Astrocyte (in vitro differentiated cells and primary cell): ENCODE results near the gene KRT7. TPM values are rescaled to one million over a fixed set of nuclear protein-coding genes. Genes with fewer than 3 reads are reported as not detected.

Experiments used
- DNase-seq: peaks from one replicate; pipeline ENCODE4 v3.0.0-alpha.2; 2010; ENCODE audit warnings: low read depth
- FAIRE-seq: peaks from 2 replicates; lab custom pipeline; 2011; peaks lifted over from hg19 to GRCh38; lab: Jason Lieb, UNC
- H2AFZ ChIP-seq: 2 replicates; pipeline ENCODE4 v1.6.0; 2012; ENCODE audit warnings: low read depth, low read length, inconsistent platforms
- H3K27ac ChIP-seq: 2 replicates; pipeline ENCODE4 v1.5.1; 2011; ENCODE audit warnings: low read depth, low read length, inconsistent platforms
- H3K27me3 ChIP-seq: 2 replicates; pipeline ENCODE4 v1.6.0; 2011; ENCODE audit warnings: low read length, inconsistent platforms; ENCODE audit not compliant: insufficient read depth
- H3K36me3 ChIP-seq: 2 replicates; pipeline ENCODE4 v1.5.1; 2011; ENCODE audit warnings: low read length, inconsistent platforms; ENCODE audit not compliant: insufficient read depth
- H3K4me1 ChIP-seq: 2 replicates; pipeline ENCODE4 v1.5.1; 2011; ENCODE audit warnings: low read length, inconsistent platforms; ENCODE audit not compliant: insufficient read depth
- H3K4me2 ChIP-seq: 2 replicates; pipeline ENCODE4 v1.6.0; 2012; ENCODE audit warnings: low read length, inconsistent platforms
- H3K4me3 ChIP-seq: 2 replicates; pipeline ENCODE4 v1.5.1; 2011; ENCODE audit warnings: low read depth, mild to moderate bottlenecking, low read length, inconsistent platforms; ENCODE audit not compliant: insufficient read depth
- H3K79me2 ChIP-seq: 2 replicates; pipeline ENCODE4 v1.6.0; 2012; ENCODE audit warnings: mild to moderate bottlenecking, low read length, inconsistent platforms; ENCODE audit not compliant: insufficient read depth
- H3K9ac ChIP-seq: 2 replicates; pipeline ENCODE4 v1.6.0; 2012; ENCODE audit warnings: mild to moderate bottlenecking, low read length, inconsistent platforms
- H3K9me3 ChIP-seq: 2 replicates; pipeline ENCODE4 v1.5.1; 2012; ENCODE audit warnings: low read depth, mild to moderate bottlenecking, low read length, inconsistent platforms; ENCODE audit not compliant: insufficient read depth
- H4K20me1 ChIP-seq: 2 replicates; pipeline ENCODE4 v1.6.0; 2012; ENCODE audit warnings: low read length, inconsistent platforms; ENCODE audit not compliant: insufficient read depth
- H3K27ac Mint-ChIP-seq: one replicate; pipeline ENCODE4 v1.8.0; 2021; ENCODE audit warnings: mild to moderate bottlenecking, mixed read lengths; ENCODE audit not compliant: unreplicated experiment
- H3K27me3 Mint-ChIP-seq: one replicate; pipeline ENCODE4 v1.8.0; 2021; ENCODE audit warnings: low read depth, mixed read lengths; ENCODE audit not compliant: unreplicated experiment
- H3K36me3 Mint-ChIP-seq: one replicate; pipeline ENCODE4 v1.8.0; 2021; ENCODE audit warnings: low read depth, mixed read lengths; ENCODE audit not compliant: unreplicated experiment
- H3K4me1 Mint-ChIP-seq: one replicate; pipeline ENCODE4 v1.8.0; 2021; ENCODE audit warnings: low read depth, mixed read lengths; ENCODE audit not compliant: unreplicated experiment
- H3K4me3 Mint-ChIP-seq: one replicate; pipeline ENCODE4 v1.8.0; 2021; ENCODE audit warnings: mild to moderate bottlenecking, moderate library complexity, mixed read lengths; ENCODE audit not compliant: unreplicated experiment
- H3K9me3 Mint-ChIP-seq: one replicate; pipeline ENCODE4 v1.8.0; 2021; ENCODE audit warnings: mild to moderate bottlenecking, mixed read lengths; ENCODE audit not compliant: unreplicated experiment
- CTCF ChIP-seq: IDR thresholded peaks from 2 replicates; pipeline ENCODE4 v1.5.1; 2011; ENCODE audit warnings: low read depth, mild to moderate bottlenecking, inconsistent platforms, low read length, moderate library complexity; ENCODE audit not compliant: insufficient read depth
- EZH2 ChIP-seq: IDR thresholded peaks from 2 replicates; pipeline ENCODE4 v1.6.1; 2012; ENCODE audit warnings: mild to moderate bottlenecking, low read length, inconsistent platforms; ENCODE audit not compliant: insufficient read depth
- total RNA-seq: library from RNA; stranded (reverse); gene quantifications from 2 replicates; pipeline ENCODE4 v1.2.1, GENCODE V29; 2021

The KRT7 gene
- total RNA-seq, 1 donor from 2014 or later, result 149 TPM

GRCh38 chr12:52209321-52209720 lies 23.7 kb upstream of the KRT7 start:
- Mint-ChIP-seq H3K9me3 (peaks cover 2% of the 10 kb centered on the region), H3K27ac (no peak overlapping the region), H3K4me3 (no peak overlapping the region), H3K4me1 (peaks cover 17% of the 10 kb centered on the region), H3K36me3 (no peaks in the 10 kb centered on the region), H3K27me3 (peaks cover 34% of the 10 kb centered on the region)
- H3K27me3 ChIP-seq, result no peaks in the 10 kb centered on the region
- no peak overlapping the region for H3K9ac ChIP-seq
- no peak overlapping the region for H2AFZ ChIP-seq
- no peak overlapping the region for H3K27ac ChIP-seq
- no peaks in the 10 kb centered on the region for H3K36me3 ChIP-seq
- H4K20me1 ChIP-seq, result no peaks in the 10 kb centered on the region
- H3K9me3 ChIP-seq, result no peaks in the 10 kb centered on the region
- DNase-seq (no peak), FAIRE-seq (no peak)
- no peak overlapping the region for H3K4me3 ChIP-seq
- TF ChIP-seq CTCF, result no peak
- peaks cover 26% of the 10 kb centered on the region for H3K4me1 ChIP-seq
- H3K79me2 ChIP-seq, result no peaks in the 10 kb centered on the region
- no peak overlapping the region for H3K4me2 ChIP-seq

GRCh38 chr12:52210186-52210924 lies 22.7 kb upstream of the KRT7 start:
- TF ChIP-seq EZH2 (no peak), CTCF (no peak)
- peaks cover 2% of the 10 kb centered on the region for H3K9me3 Mint-ChIP-seq
- Histone ChIP-seq H4K20me1 (no peaks in the 10 kb centered on the region), H2AFZ (no peak overlapping the region), H3K4me2 (no peak overlapping the region), H3K4me3 (no peak overlapping the region), H3K79me2 (no peaks in the 10 kb centered on the region), H3K4me1 (peaks cover 19% of the 10 kb centered on the region), H3K9ac (no peak overlapping the region), H3K27ac (no peak overlapping the region), H3K9me3 (no peaks in the 10 kb centered on the region), H3K36me3 (no peaks in the 10 kb centered on the region), H3K27me3 (no peaks in the 10 kb centered on the region)
- peaks cover 34% of the 10 kb centered on the region for H3K27me3 Mint-ChIP-seq
- DNase-seq, result peak; percentile 81
- H3K4me3 Mint-ChIP-seq, result no peak overlapping the region
- no peak overlapping the region for H3K27ac Mint-ChIP-seq
- no peaks in the 10 kb centered on the region for H3K36me3 Mint-ChIP-seq
- H3K4me1 Mint-ChIP-seq, result peaks cover 15% of the 10 kb centered on the region
- no peak for FAIRE-seq

- Histone ChIP-seq H3K27me3 (no peaks in the 10 kb centered on the region), H3K79me2 (no peaks in the 10 kb centered on the region), H3K9me3 (no peaks in the 10 kb centered on the region), H3K4me1 (peaks cover 26% of the 10 kb centered on the region), H4K20me1 (no peaks in the 10 kb centered on the region), H2AFZ (no peak overlapping the region), H3K36me3 (no peaks in the 10 kb centered on the region), H3K9ac (no peak overlapping the region), H3K27ac (no peak overlapping the region), H3K4me3 (no peak overlapping the region), H3K4me2 (no peak overlapping the region)
- H3K36me3 Mint-ChIP-seq, result no peaks in the 10 kb centered on the region
- peaks cover 22% of the 10 kb centered on the region for H3K4me1 Mint-ChIP-seq
- FAIRE-seq (no peak), DNase-seq (no peak)
- peaks cover 2% of the 10 kb centered on the region for H3K9me3 Mint-ChIP-seq
- H3K4me3 Mint-ChIP-seq, result no peak overlapping the region
- peaks cover 34% of the 10 kb centered on the region for H3K27me3 Mint-ChIP-seq
- no peak overlapping the region for H3K27ac Mint-ChIP-seq
- no peak for TF ChIP-seq CTCF
- TF ChIP-seq EZH2, result no peak
Observed at GRCh38 chr12:52210925-52211650, 22.0 kb upstream of the KRT7 start.
